Measurements from ENCODE around the gene DNER.

- TF ChIP-seq CTCF (IDR thresholded peaks at IDR 0.05) = no peak
- no peak for TF ChIP-seq POLR2A (IDR thresholded peaks at IDR 0.05)
These were observed 47.5 kb downstream of the DNER start for GRCh38 chr2:229666811-229667210.
